Stimulated activated CD4-positive, alpha-beta T cell treated with anti-CD3 and anti-CD28 coated beads, Interleukin-15, amount 100 ng/mL, for 1 hour (primary cell): ENCODE results near the gene KIAA1586.
"Not testable (repeated sequence)": the region's sequence is repeated elsewhere in the genome, so short reads cannot be mapped to it uniquely, and the experiment has no call there.

Experiments used
- DNase-seq, 2 donors: peaks; one replicate each; pipeline ENCODE4 v3.0.0-alpha.2; 2020; ENCODE audit warnings: low read depth in 1 of 2, low spot score in 1 of 2

Gene KIAA1586

GRCh38 chr6:57044061-57044460 is 2.4 kb upstream of the KIAA1586 start:
- DNase-seq = not testable (repeated sequence)

GRCh38 chr6:57044568-57044967 is 1.9 kb upstream of the KIAA1586 start:
- DNase-seq = no peak

GRCh38 chr6:57047257-57047585 is 728 bp downstream of the KIAA1586 start:
- not testable (repeated sequence) for DNase-seq

DNA sequence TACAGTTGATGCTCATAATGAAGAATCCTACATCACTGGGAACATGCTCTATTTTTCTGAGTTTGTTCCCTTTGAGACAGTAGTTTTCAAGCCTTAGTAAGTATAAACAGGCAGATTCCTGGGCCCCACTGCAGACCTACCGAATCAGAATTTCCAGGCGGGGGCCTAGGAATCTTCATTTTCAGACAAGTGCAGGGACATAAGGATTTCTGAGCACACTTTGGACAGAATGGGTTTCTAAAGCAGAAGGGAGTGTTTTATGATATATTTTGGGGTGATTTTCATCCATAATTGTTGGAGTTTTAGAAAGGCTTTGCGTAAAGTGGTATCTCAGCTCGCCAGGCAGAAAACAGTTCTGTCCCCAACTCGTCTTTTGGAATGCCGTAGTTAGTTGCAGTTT is 1.4 kb downstream of the KIAA1586 start:
- DNase-seq = not testable (repeated sequence)

- no peak for DNase-seq
These were observed 2.1 kb downstream of the KIAA1586 start for GRCh38 chr6:57048577-57048976.

- no peak for DNase-seq
These were observed 17.4 kb downstream of the KIAA1586 start for GRCh38 chr6:57063847-57064246.

DNA sequence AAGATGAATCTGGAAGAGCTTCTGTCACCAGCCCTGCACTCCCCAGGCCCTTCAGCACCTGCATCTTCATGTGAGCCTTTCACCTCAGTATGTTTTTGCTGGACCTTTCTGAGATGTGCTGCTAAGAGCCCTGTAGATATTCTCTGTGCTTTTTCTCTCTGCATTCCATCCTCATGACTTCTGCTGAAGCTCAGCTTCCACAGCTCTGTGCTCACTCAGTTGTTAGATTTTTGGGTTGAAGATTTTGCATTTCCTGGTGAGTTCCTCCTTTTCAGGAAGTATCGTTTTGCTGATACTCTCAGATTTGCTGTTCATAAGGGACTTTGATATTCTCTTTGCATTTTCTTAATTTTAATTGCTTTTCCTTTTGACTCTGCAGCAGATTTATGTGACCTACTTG is 18.3 kb downstream of the KIAA1586 start:
- DNase-seq = no peak

DNA sequence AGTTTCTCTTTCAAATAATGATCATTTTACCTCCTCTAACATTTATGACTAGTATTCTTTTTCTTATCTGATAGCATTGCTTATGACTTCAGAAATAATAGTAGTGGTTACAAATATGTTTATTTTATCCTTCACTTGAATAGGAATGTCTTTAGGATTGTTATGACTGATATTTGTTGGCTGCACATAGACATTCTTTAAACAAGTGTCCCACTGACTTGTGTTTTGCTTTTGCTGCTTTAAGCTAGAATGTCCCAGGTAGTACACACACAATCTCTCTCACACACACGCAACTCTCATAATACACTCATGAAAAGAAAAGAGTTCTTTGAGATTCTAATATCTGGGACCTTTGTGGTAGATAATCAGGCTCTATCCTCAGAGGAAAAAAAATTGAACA is 21.6 kb downstream of the KIAA1586 start:
- no peak for DNase-seq

DNA sequence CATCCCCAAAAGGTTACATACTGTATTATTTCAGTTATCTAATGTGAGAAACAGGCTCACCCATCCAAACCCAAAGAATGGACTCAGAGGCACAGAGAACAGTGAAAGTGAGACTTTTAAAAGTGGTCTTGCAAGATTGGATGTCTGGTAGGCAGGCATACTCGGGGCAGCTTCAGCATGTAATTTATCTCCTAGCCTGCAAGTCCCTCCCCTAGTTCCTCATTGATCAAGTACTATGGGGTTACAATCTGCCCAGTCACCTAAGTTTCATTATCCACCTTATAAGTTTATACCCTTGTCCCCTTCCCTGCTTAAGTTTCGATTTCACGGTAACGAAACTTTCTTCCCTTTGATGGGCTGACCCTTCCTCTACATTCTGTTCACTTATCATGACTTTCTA is 22.7 kb downstream of the KIAA1586 start:
- no peak for DNase-seq

DNA sequence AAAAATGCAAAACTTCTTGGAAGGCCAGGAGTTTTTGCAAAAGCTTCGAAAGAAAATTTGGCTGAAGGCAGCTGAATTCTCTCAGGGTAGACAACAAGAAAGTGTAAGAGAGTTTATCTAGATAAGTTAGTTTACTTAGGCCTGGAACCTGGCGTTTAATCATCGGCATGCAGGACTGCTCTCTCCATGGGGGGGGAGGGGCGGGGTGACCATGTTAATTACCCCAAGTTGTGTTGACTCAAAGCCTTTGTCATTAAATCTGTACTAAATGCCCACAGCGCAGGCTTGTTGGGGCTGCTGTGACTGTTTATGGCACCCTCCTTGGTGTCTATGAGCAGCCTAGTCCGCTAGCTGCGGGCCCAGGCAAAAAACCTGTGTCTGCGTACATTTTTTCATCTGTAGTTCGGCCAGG is 23.4 kb downstream of the KIAA1586 start:
- no peak for DNase-seq

DNA sequence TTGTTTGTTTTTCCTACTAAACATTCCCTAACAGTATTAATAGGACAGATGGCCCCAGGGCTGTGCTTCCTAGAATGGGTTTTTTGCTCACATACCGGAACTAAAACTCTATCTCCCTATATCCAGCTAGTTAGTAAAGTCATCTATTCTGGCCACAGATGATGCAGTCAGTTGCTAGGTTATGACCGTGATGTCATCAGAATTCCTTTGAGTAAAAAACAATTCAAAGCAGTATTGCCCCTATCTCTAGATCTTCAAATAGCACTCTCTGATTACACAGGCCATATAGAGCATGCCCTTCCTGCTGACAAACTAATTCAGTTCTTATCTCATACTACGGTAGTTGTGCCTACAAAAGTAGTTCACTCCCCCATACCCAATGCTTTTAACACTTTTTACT is 25.6 kb downstream of the KIAA1586 start:
- DNase-seq = no peak

DNA sequence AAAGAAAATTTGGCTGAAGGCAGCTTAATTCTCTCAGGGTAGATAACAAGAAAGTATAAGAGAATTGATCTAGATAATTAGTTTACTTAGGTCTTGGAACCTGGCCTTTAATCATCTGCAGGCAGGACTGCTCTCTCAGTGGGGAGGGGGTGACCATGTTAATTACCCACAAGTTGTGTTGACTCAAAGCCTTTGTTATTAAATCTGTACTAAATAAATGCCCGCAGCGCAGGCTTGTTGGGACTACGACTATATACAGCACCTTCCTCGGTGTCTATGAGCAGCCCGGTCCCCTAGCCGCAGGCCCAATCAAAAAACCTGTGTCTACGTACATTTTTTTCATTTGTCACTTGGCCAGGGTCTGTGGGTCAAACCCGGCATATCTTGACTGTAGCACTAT is 27.9 kb downstream of the KIAA1586 start:
- DNase-seq = no peak

DNA sequence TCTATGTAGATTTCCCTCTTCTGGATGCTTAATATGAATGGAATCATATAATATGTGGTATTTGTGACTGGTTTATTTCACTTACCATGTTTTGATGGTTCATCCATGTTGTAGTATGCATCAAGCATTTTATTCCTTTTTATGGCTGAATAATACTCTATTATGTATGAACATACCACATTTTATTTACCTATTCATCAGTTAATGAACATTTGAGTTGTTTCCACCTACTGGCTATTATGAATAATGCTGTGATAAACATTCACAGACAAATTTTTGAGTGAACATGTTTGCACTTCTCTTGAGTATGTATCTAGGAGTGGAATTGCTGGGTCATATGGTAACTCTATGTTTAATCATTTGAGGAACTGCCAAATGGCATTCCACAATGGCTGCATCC is 28.6 kb downstream of the KIAA1586 start:
- DNase-seq = no peak

- no peak for DNase-seq
These were observed 32.2 kb downstream of the KIAA1586 start for GRCh38 chr6:57078531-57079207.

GRCh38 chr6:57085471-57085870 is 39.0 kb downstream of the KIAA1586 start:
- DNase-seq = no peak

DNA sequence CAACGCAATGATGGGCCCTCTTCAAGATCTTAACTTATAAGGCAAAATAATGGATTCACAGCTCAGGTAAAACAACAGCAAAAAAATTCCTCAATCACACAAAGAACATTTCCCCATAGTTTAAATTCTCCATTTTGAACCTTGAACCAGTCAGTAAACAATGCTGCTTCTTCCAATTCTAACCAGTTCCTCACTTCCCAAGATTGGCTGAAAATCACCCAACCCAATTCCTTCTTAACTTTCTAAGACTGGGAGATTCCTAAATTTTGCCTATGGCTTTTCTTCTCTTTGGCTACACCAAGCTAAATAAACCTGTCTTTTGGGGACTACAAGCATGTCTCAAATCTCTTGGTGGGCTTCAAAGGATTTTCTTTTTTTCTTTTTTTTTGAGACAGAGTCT is 40.4 kb downstream of the KIAA1586 start:
- DNase-seq = no peak

GRCh38 chr6:57087916-57088315 is 41.4 kb downstream of the KIAA1586 start:
- no peak for DNase-seq

GRCh38 chr6:57089265-57089664 is 42.8 kb downstream of the KIAA1586 start:
- DNase-seq = no peak

- DNase-seq = peak; percentile 91 to 95
These were observed 43.4 kb downstream of the KIAA1586 start, which contains the start of gene ZNF451 for GRCh38 chr6:57089687-57090457. Gene ZNF451, plus strand, starts transcription at chr6:57090188. Its CDS starts 66 bp downstream, at chr6:57090254.

DNA sequence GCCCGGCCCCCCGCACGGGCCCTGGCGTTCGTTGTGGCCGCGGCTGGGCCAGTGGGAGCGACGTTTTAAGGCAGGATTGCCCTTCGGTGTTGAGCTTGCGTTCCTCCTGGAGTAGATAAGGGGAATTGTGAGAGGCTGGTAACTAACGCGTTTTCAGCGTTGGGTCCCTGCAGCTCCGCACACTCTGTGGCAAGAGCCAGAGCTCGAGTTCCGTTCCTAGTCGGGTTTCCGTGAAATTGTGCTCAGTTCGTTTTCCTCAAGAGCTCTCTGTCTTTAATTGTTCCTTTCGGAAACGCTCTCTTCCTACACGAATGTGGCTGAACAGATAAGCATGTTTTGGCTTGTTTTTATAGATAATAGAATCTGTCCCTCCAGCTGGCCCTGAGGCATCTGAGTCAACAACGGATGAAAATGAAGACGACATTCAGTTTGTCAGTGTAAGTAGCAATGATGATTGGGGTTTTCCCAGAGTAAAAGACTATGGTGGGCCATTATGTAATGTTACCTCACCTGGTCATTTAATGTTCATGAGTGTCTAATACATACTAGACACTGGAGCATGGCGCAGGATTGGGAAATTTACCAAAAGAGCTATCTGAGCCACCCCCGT is 44.1 kb downstream of the KIAA1586 start:
- not testable (repeated sequence) for DNase-seq

DNA sequence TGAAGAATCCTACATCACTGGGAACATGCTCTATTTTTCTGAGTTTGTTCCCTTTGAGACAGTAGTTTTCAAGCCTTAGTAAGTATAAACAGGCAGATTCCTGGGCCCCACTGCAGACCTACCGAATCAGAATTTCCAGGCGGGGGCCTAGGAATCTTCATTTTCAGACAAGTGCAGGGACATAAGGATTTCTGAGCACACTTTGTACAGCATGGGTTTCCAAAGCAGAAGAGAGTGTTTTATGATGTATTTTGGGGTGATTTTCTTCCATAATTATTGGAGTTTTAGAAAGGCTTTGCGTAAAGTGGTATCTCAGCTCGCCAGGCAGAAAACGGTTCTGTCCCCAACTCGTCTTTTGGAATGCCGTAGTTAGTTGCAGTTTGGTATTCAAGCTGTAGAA is 44.9 kb downstream of the KIAA1586 start:
- DNase-seq = not testable (repeated sequence)

- DNase-seq = no peak
These were observed 48.2 kb downstream of the KIAA1586 start for GRCh38 chr6:57094689-57095088.
